CD14-positive monocyte (primary cell): Measurements from ENCODE around the gene FALEC. TPM values are rescaled to one million over a fixed set of nuclear protein-coding genes. Genes with fewer than 3 reads are reported as not detected.
"Not testable (repeated sequence)": the region's sequence is repeated elsewhere in the genome, so short reads cannot be mapped to it uniquely, and the experiment has no call there.

ENCODE experiments used
- DNase-seq, 3 donors: peaks; one replicate each; pipeline ENCODE4 v3.0.0-alpha.2; 2011 to 2022
- H2AFZ ChIP-seq: 2 replicates; pipeline ENCODE4 v1.6.0; 2012; ENCODE audit warnings: mild to moderate bottlenecking, low read depth, low read length, inconsistent platforms; ENCODE audit not compliant: insufficient read depth, poor library complexity, severe bottlenecking
- H3K27ac ChIP-seq, 2 donors: 1 replicate in 1 of 2; 2 replicates in 1 of 2; pipeline ENCODE4 v1.5.1; 2012 to 2013; ENCODE audit warnings: low read length in 2 of 2, control low read depth in 1 of 2, inconsistent platforms in 1 of 2, low read depth in 1 of 2, mild to moderate bottlenecking in 1 of 2
- H3K27me3 ChIP-seq, 2 donors: one replicate each; pipeline versions ENCODE4 v1.6.0 to v1.6.1; 2011 to 2013; ENCODE audit warnings: low read length in 2 of 2; ENCODE audit not compliant: control insufficient read depth in 2 of 2, insufficient read depth in 2 of 2
- H3K36me3 ChIP-seq, 2 donors: replicated peaks in 1 of 2; 1 replicate in 1 of 2; 2 replicates in 1 of 2; pipeline versions ENCODE4 v1.5.1 to v1.6.1; 2012 to 2013; ENCODE audit warnings: low read length in 2 of 2, control low read depth in 1 of 2, inconsistent platforms in 1 of 2, mild to moderate bottlenecking in 1 of 2; ENCODE audit not compliant: insufficient read depth in 2 of 2, control insufficient read depth in 1 of 2
- H3K4me1 ChIP-seq, 2 donors: 1 replicate in 1 of 2; 2 replicates in 1 of 2; pipeline versions ENCODE4 v1.5.1 to v1.6.1; 2012 to 2013; ENCODE audit warnings: low read length in 2 of 2, control low read depth in 1 of 2, inconsistent platforms in 1 of 2, mild to moderate bottlenecking in 1 of 2, moderate library complexity in 1 of 2; ENCODE audit not compliant: insufficient read depth in 2 of 2, control insufficient read depth in 1 of 2
- H3K4me2 ChIP-seq: replicated peaks from 2 replicates; pipeline ENCODE3; 2012; ENCODE audit warnings: low read length, moderate library complexity, mild to moderate bottlenecking; ENCODE audit not compliant: poor library complexity, severe bottlenecking; ENCODE audit errors: extremely low read depth
- H3K4me3 ChIP-seq, 3 experiments: fragments of 200-600 bp in 1 of 3; sonication (generic) in 1 of 3; replicated peaks in 1 of 3; 1 replicate in 2 of 3; 2 replicates in 1 of 3; pipeline ENCODE4 v1.5.1; 2011 to 2013; ENCODE audit warnings: low read length in 3 of 3, mild to moderate bottlenecking in 3 of 3, control low read depth in 2 of 3, low read depth in 2 of 3, inconsistent platforms in 1 of 3, moderate library complexity in 1 of 3
- H3K79me2 ChIP-seq: 2 replicates; pipeline ENCODE4 v1.6.0; 2012; ENCODE audit warnings: mild to moderate bottlenecking, control low read depth, inconsistent platforms, low read length, moderate library complexity; ENCODE audit not compliant: insufficient read depth
- H3K9ac ChIP-seq: 2 replicates; pipeline ENCODE4 v1.6.0; 2017; ENCODE audit warnings: low read length, mild to moderate bottlenecking; ENCODE audit not compliant: insufficient read depth, poor library complexity, severe bottlenecking
- H3K9me3 ChIP-seq, 2 donors: replicated peaks in 1 of 2; 1 replicate in 1 of 2; 2 replicates in 1 of 2; pipeline versions ENCODE4 v1.5.1 to v1.6.1; 2012 to 2013; ENCODE audit warnings: low read length in 2 of 2, control low read depth in 1 of 2; ENCODE audit not compliant: control insufficient read depth in 1 of 2, insufficient read depth in 1 of 2
- H4K20me1 ChIP-seq: 2 replicates; pipeline ENCODE4 v1.6.0; 2012; ENCODE audit warnings: mild to moderate bottlenecking, low read length, control low read depth, moderate library complexity; ENCODE audit not compliant: insufficient read depth
- H3K27ac Mint-ChIP-seq, 7 donors: one replicate each; pipeline ENCODE4 v1.8.0; 2020; ENCODE audit warnings: mild to moderate bottlenecking in 7 of 7, mixed read lengths in 7 of 7, moderate library complexity in 6 of 7, inconsistent platforms in 2 of 7
- H3K27me3 Mint-ChIP-seq, 3 donors: one replicate each; pipeline ENCODE4 v1.8.0; 2021 to 2022; ENCODE audit warnings: low read depth in 3 of 3, mild to moderate bottlenecking in 3 of 3, mixed read lengths in 3 of 3, moderate library complexity in 3 of 3, inconsistent platforms in 1 of 3
- H3K36me3 Mint-ChIP-seq, 2 donors: one replicate each; pipeline ENCODE4 v1.8.0; 2020; ENCODE audit warnings: mixed read lengths in 2 of 2, inconsistent platforms in 1 of 2, mild to moderate bottlenecking in 1 of 2
- H3K4me1 Mint-ChIP-seq: one replicate; pipeline ENCODE4 v1.8.0; 2020; ENCODE audit warnings: mild to moderate bottlenecking, mixed read lengths
- H3K4me3 Mint-ChIP-seq, 2 donors: one replicate each; pipeline ENCODE4 v1.8.0; 2020; ENCODE audit warnings: mild to moderate bottlenecking in 2 of 2, mixed read lengths in 2 of 2, moderate library complexity in 1 of 2
- H3K9me3 Mint-ChIP-seq, 7 donors: one replicate each; pipeline ENCODE4 v1.8.0; 2020 to 2022; ENCODE audit warnings: mixed read lengths in 7 of 7, mild to moderate bottlenecking in 6 of 7, moderate library complexity in 6 of 7, inconsistent platforms in 2 of 7
- WGBS: methylation state at CpG from one replicate; pipeline ENCODE4 v1.1.5; 2013; ENCODE audit warnings: missing lambda C conversion rate; ENCODE audit not compliant: insufficient coverage; 5-methylcytosine and 5-hydroxymethylcytosine counted together
- intact Hi-C, 2 donors: fragments of 100-400 bp; cut with micrococcal nuclease; formaldehyde crosslinking; loops; one replicate each; pipeline versions ENCODE4 v1.15.0 to v1.15.1; 2023
- polyA plus RNA-seq, 3 donors: library from polyadenylated mRNA; depleted of rRNA in 1 of 3; unstranded in 2 of 3; stranded (reverse) in 1 of 3; fragments of 300-500 nt in 2 of 3; fragments of >200 nt in 1 of 3; fragmentation: Illumina TruSeq in 2 of 3; gene quantifications; 1 replicate in 2 of 3; 2 replicates in 1 of 3; pipeline ENCODE4 v1.2.3, GENCODE V29; 2012 to 2021
- TF ChIP-seq, protein P1 (sequence below): fragments of 200-600 bp; IDR thresholded peaks from one replicate; pipeline ENCODE4 v1.8.0; 2022; ENCODE audit warnings: antibody characterized with exemption, mild to moderate bottlenecking

FALEC gene
- polyA plus RNA-seq, 3 donors, result not detected

DNA sequence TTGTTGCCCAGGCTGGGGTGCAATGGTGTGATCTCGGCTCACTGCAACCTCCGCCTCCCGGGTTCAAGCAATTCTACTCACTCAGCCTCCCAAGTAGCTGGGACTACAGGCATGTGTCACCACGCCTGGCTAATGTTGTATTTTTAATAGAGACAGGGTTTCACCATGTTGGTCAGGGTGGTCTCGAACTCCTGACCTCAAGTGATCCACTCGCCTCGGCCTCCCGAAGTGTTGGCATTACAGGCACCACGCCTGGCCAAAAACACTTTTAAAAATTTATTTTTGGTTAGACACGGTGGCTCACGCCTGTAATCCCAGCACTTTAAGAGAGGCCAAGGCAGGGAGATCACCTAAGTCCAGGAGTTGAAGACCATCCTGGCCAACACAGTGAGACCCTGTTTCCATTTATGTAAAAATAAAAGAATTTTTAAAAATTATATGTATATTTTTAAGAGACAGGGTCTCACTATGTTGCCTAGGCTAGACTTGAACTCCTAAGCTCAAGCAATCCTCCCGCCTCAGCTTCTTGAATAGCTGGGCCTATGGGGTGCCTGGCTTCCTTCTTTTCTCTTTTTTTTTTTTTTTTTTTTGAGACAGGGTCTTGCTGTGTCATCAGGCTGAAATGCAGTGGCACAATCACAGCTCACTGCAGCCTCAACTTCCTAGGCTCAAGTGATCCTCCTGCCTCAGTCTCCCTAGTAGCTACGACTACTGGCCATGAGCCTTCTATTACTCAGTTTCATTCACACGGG is 49.9 kb downstream of the FALEC start:
- Mint-ChIP-seq H3K27ac (peak overlapping the region in 6 of 7 donors; percentile 72 to 84 (median 76)), H3K4me1 (peaks cover 90% of the 10 kb centered on the region), H3K36me3 (peaks cover 38 to 53% of the 10 kb centered on the region in 2 donors)
- Histone ChIP-seq H4K20me1 (peaks cover 98% of the 10 kb centered on the region), H3K4me1 (peaks cover 95 to 100% of the 10 kb centered on the region in 2 donors), H3K36me3 (peaks cover 0 to 15% of the 10 kb centered on the region in 2 donors), H3K79me2 (peaks cover 84% of the 10 kb centered on the region)
- H3K9ac ChIP-seq, H3K4me3 ChIP-seq, H2AFZ ChIP-seq, H3K9me3 ChIP-seq, H3K4me2 ChIP-seq, H3K4me3 Mint-ChIP-seq, H3K27me3 Mint-ChIP-seq, H3K9me3 Mint-ChIP-seq, H3K27ac ChIP-seq, H3K27me3 ChIP-seq: not testable (repeated sequence)
- peak in 2 of 3 donors; percentile 34 to 61 for DNase-seq
- WGBS, result 91% methylated on average over 9 of the region's 14 CpGs
- intact Hi-C loops, result loop anchor here in 1 of 2 donors (1.0 kb wide), 1 partner anchor 12 kb away; no protein-coding TSS in a partner anchor

DNA sequence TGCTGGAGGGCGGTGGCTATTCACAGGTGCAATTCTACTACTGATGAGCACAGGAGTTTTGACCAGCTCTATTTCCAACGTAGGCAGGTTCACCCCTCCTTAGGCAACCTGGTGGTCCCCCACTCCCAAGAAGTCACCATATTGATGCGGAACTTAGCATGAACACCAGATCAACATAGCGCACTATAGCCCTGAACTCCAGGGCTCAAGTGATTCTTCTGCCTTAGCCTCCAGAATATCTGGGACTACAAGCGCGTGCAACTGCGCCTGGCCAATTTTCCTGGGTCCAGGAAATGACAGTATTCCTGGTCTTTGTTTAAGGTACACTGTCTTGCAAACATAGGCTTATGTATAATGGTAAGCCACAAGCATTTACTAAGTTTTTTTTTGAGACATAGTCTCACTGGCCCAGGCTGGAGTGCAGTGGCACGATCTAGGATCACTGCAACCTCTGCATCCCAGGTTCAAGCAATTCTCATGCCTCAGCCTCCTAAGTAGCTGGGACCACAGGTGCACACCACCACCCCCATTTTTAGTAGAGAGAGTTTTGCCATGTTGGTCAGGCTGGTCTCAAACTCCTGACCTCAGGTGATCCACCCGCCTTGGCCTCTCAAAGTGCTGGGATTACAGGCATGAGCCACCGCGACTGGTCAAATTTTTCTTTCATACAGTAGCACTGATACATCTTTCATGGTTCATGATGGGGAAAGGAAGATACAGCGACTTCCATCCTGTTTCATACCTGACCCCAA is 51.2 kb downstream of the FALEC start:
- intact Hi-C loops, result no loop called here
- Histone ChIP-seq H3K79me2 (peaks cover 95% of the 10 kb centered on the region), H3K4me1 (peaks cover 90 to 100% of the 10 kb centered on the region in 2 donors), H3K9me3 (no peaks in the 10 kb centered on the region), H3K36me3 (peaks cover 8 to 23% of the 10 kb centered on the region in 2 donors), H2AFZ (no peak overlapping the region), H3K27me3 (no peaks in the 10 kb centered on the region), H3K9ac (no peak overlapping the region), H4K20me1 (peaks cover 98% of the 10 kb centered on the region), H3K4me3 (peak overlapping the region in 1 of 3 experiments; percentile 69), H3K27ac (peak overlapping the region; percentile 66 to 75), H3K4me2 (peak overlapping the region; percentile 76)
- 100% methylated on average over 1 of the region's 12 CpGs for WGBS
- Mint-ChIP-seq H3K4me3 (peak overlapping the region; percentile 50 to 82), H3K4me1 (peaks cover 91% of the 10 kb centered on the region), H3K9me3 (peaks cover 0 to 2% (median 0%) of the 10 kb centered on the region in 7 donors), H3K27ac (peak overlapping the region; percentile 91 to 93 (median 92)), H3K36me3 (peaks cover 44 to 63% of the 10 kb centered on the region in 2 donors), H3K27me3 (peaks cover 0 to 3% (median 0%) of the 10 kb centered on the region in 3 donors)
- DNase-seq, result peak in 1 of 3 donors; percentile 21
- TF ChIP-seq, protein P1, sequence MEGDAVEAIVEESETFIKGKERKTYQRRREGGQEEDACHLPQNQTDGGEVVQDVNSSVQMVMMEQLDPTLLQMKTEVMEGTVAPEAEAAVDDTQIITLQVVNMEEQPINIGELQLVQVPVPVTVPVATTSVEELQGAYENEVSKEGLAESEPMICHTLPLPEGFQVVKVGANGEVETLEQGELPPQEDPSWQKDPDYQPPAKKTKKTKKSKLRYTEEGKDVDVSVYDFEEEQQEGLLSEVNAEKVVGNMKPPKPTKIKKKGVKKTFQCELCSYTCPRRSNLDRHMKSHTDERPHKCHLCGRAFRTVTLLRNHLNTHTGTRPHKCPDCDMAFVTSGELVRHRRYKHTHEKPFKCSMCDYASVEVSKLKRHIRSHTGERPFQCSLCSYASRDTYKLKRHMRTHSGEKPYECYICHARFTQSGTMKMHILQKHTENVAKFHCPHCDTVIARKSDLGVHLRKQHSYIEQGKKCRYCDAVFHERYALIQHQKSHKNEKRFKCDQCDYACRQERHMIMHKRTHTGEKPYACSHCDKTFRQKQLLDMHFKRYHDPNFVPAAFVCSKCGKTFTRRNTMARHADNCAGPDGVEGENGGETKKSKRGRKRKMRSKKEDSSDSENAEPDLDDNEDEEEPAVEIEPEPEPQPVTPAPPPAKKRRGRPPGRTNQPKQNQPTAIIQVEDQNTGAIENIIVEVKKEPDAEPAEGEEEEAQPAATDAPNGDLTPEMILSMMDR, result no peak
